HFF-Myc (cell line): Measurements from ENCODE around the gene GALNT11.

Source experiments
- DNase-seq: peaks from one replicate; pipeline ENCODE4 v3.0.0-alpha.2; 2011; ENCODE audit warnings: low read depth; ENCODE audit errors: extremely low read depth
- H3K4me3 ChIP-seq: replicated peaks from 2 replicates; pipeline ENCODE4 v1.5.1; 2011; ENCODE audit warnings: low read depth, mild to moderate bottlenecking, control low read depth, low read length
- TF ChIP-seq, protein P1 (sequence below): IDR thresholded peaks from 2 replicates; pipeline ENCODE4 v1.5.1; 2012; ENCODE audit warnings: mild to moderate bottlenecking, low read depth, low read length, control low read depth; ENCODE audit errors: missing control alignments

The GALNT11 gene

DNA sequence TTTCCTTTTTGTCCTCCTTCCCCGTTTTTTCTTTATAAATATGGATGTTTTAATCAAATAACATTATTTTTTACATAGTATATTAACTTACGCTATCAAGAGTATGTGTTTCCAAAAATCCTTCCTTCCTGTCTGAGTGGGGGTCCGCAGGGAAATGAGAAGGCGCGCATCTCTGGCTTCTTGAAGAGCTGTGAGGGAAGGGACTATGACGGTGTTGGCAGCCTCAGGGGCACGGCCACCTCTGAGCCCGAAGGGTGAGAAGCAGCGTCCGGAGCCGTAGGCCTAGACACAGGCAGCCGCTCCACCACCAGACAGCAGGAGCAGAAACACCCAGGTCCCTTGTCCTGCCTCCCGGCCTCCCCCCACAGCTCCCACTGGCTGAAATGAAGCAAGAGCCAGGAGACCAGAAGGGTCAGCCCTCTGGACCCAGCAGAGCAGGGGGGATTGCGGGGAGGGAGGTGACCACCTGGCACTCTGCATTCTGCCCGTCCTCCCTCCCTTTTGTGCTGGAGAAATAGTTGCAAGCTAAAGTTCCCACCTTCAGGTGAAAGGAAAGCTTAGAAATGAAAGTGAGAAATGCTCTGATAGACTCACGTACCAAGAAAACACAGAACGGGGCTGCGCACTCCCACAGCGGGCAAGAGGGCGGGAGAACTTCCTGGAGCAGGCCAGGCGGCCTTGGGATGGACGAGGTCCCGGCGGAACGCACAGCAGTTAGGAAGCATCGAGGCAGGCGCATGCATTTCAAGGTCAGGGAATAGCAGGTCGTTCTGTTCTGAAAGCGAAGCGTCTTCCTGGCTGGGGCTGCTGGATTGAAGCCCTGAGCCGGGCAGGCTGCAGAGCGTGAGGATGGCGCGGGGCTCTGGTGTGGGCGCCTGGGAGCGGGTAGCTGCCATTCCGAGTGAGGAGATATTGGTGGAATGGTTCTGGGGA is 105.5 kb downstream of the GALNT11 start:
- DNase-seq: no peak
- TF ChIP-seq, protein P1, sequence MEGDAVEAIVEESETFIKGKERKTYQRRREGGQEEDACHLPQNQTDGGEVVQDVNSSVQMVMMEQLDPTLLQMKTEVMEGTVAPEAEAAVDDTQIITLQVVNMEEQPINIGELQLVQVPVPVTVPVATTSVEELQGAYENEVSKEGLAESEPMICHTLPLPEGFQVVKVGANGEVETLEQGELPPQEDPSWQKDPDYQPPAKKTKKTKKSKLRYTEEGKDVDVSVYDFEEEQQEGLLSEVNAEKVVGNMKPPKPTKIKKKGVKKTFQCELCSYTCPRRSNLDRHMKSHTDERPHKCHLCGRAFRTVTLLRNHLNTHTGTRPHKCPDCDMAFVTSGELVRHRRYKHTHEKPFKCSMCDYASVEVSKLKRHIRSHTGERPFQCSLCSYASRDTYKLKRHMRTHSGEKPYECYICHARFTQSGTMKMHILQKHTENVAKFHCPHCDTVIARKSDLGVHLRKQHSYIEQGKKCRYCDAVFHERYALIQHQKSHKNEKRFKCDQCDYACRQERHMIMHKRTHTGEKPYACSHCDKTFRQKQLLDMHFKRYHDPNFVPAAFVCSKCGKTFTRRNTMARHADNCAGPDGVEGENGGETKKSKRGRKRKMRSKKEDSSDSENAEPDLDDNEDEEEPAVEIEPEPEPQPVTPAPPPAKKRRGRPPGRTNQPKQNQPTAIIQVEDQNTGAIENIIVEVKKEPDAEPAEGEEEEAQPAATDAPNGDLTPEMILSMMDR: no peak
- H3K4me3 ChIP-seq: no peak overlapping the region

DNA sequence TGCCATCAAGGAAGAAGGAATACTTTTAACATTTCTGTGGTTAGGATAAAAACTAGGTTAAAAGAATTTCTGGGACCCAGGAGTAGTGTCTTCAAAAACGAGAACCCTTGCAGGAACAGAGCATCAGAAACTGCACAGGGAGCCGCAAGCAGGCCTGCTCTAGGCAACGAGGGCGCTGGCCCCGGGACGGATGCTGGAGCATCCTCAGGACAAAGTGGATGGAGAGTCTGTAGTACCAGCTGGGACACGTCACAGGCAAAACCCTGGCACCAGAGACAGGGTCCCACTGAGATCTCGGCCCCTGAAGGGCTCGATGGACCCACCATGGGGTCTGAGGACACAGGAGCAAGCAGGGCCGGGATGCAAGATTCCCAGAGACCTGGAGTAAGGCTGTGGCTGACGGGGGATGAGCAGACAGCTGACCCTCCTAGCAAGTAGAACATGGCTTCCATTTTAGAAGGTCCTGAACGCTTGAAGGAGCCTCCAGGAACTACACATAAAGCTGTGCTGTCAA is 106.6 kb downstream of the GALNT11 start:
- TF ChIP-seq, protein P1: no peak
- DNase-seq: no peak
- H3K4me3 ChIP-seq: no peak overlapping the region

DNA sequence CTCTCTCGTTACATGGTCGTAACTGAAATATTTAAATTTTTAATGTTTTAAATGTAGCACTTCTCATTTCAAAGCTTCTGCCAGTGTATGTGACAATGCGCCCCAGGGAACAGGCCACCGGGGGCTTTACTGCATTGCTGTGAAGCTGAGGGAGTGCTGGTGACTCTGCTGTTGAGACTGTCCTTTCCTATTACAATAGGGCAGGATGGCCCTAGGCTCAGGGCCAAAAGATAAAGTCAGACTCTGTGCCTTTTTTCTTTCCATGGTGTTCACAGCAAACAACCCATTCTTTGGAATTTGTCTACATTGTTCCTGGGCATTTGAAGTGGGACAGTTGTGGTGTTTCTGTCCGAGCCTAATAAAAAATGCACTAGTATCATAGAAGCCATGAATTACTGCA is 107.3 kb downstream of the GALNT11 start:
- TF ChIP-seq, protein P1: no peak
- H3K4me3 ChIP-seq: no peak overlapping the region
- DNase-seq: no peak

DNA sequence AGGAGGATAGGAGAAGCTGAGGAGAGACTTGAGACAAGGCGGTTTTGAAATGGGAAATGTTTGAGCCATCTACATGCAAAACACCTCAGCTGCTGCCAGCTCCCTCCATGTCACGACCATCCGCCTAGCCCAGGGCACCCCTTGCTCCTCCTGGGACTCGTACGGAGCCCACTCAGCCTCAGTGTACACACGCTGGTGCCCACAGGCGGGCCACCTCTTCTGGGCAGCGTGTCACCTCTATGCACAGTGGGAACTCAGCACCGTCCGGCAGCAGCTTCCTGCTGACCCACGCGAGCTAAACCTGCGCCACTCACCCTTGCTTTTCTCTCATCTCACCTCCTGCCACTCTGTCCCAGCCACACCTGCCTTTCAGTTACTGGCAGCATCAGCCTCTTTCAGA is 108.3 kb downstream of the GALNT11 start:
- H3K4me3 ChIP-seq: no peak overlapping the region
- DNase-seq: no peak
- TF ChIP-seq, protein P1: no peak

DNA sequence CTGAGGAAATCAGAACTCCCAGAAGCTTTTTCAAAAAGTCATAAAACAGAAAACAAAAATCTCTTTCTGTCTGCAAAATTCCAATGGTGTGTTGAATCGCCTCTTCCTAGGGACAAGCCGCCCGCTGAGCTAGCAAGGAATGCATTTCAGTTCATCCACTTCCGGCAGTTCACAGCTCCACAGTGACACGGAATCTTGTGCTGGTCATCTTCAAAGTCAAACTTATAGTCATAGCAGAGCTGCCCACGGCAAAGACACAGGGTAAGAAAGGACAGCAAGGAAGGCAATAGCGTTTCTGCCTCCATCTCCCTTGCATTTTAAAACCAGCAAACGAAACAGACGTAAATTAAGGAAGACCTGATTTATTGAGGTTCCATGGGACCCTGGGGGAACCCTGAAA is 111.2 kb downstream of the GALNT11 start:
- no peak overlapping the region for H3K4me3 ChIP-seq
- TF ChIP-seq, protein P1: no peak
- DNase-seq: no peak

DNA sequence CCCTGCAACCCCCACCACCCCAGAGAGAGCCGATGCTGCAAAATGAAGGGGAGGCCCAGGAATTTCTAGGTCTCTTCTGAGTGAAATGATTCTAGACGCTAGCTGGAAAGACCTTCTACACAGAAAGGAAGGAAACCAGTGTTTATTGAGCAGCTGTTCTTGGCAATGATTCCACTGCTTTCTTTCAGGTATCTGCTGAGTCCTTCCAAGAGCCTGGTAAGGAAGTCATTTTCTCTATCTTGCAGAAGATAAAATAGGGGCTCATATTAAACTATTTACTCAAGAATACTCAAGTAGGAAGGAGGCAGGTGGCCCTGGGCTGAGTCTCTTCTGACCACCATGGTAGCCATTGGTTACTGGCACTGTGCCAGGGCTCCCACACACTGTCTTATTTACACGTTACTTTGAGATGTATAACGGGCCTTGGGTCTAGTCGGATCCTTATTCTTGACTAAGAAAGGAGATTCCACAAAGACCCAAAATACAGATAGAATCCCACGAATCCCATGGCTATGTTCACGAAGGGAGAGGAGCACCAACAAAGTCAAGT is 112.1 kb downstream of the GALNT11 start:
- DNase-seq: no peak
- TF ChIP-seq, protein P1: no peak
- H3K4me3 ChIP-seq: no peak overlapping the region
